Effector memory CD4-positive, alpha-beta T cell (primary cell): ENCODE measurements around the gene ZNF576.
"Not testable (repeated sequence)": the region's sequence is repeated elsewhere in the genome, so short reads cannot be mapped to it uniquely, and the experiment has no call there.

Experiments used
- DNase-seq, 3 donors: peaks; one replicate each; pipeline ENCODE4 v3.0.0-alpha.2; 2020
- H3K27ac ChIP-seq: 2 replicates; pipeline ENCODE4 v1.7.0; 2013; ENCODE audit warnings: mild to moderate bottlenecking, low read length, moderate library complexity; ENCODE audit not compliant: insufficient read depth, poor library complexity, severe bottlenecking
- H3K27me3 ChIP-seq: replicated peaks from 2 replicates; pipeline ENCODE4 v1.7.0; 2013; ENCODE audit warnings: mild to moderate bottlenecking, low read length; ENCODE audit not compliant: insufficient read depth, control insufficient read depth, poor library complexity, severe bottlenecking
- H3K36me3 ChIP-seq: 2 replicates; pipeline ENCODE4 v1.7.0; 2013; ENCODE audit warnings: mild to moderate bottlenecking, low read length, moderate library complexity; ENCODE audit not compliant: control insufficient read depth, insufficient read depth
- H3K4me1 ChIP-seq: 2 replicates; pipeline ENCODE4 v1.7.0; 2013; ENCODE audit warnings: low read length, mild to moderate bottlenecking; ENCODE audit not compliant: control insufficient read depth, insufficient read depth, poor library complexity, severe bottlenecking
- H3K4me3 ChIP-seq: 2 replicates; pipeline ENCODE4 v1.7.0; 2013; ENCODE audit warnings: low read length, low read depth, mild to moderate bottlenecking; ENCODE audit not compliant: insufficient read depth, poor library complexity, severe bottlenecking
- H3K9me3 ChIP-seq: 2 replicates; pipeline ENCODE4 v1.7.0; 2013; ENCODE audit warnings: mild to moderate bottlenecking, low read length, moderate library complexity; ENCODE audit not compliant: control insufficient read depth

ZNF576 gene

GRCh38 chr19:43648633-43649032 lies 52.2 kb downstream of the ZNF576 start:
- no peaks in the 10 kb centered on the region for H3K36me3 ChIP-seq
- DNase-seq: no peak
- no peaks in the 10 kb centered on the region for H3K27me3 ChIP-seq
- no peak overlapping the region for H3K4me3 ChIP-seq
- no peaks in the 10 kb centered on the region for H3K4me1 ChIP-seq
- H3K9me3 ChIP-seq: no peaks in the 10 kb centered on the region
- H3K27ac ChIP-seq: no peak overlapping the region

- H3K27me3 ChIP-seq: no peaks in the 10 kb centered on the region
- no peaks in the 10 kb centered on the region for H3K9me3 ChIP-seq
- DNase-seq: no peak
- H3K36me3 ChIP-seq: no peaks in the 10 kb centered on the region
- H3K4me3 ChIP-seq: no peak overlapping the region
- H3K27ac ChIP-seq: no peak overlapping the region
- no peaks in the 10 kb centered on the region for H3K4me1 ChIP-seq
These were observed 53.1 kb downstream of the ZNF576 start for GRCh38 chr19:43649514-43649913.

GRCh38 chr19:43650276-43650675 lies 53.9 kb downstream of the ZNF576 start:
- H3K4me3 ChIP-seq, H3K27me3 ChIP-seq, H3K27ac ChIP-seq, H3K36me3 ChIP-seq, H3K9me3 ChIP-seq, DNase-seq, H3K4me1 ChIP-seq: not testable (repeated sequence)
